Neural cell (in vitro differentiated cells): ENCODE results near the gene TFF2. TPM values are rescaled to one million over a fixed set of nuclear protein-coding genes. Genes with fewer than 3 reads are reported as not detected.

Source experiments
- H2AFZ ChIP-seq: fragments of 200-600, 300-800 bp; sonication (generic), shearing (Covaris generic); 2 replicates; pipeline ENCODE4 v1.6.0; 2014; ENCODE audit warnings: low read depth, mild to moderate bottlenecking, antibody characterized with exemption, low read length, moderate library complexity
- H3F3A ChIP-seq: fragments of 200-600 bp; shearing (Covaris generic); 2 replicates; pipeline ENCODE4 v1.6.1; 2016; ENCODE audit warnings: mild to moderate bottlenecking, moderate library complexity, mixed read lengths, antibody characterized with exemption, low read length; ENCODE audit not compliant: insufficient read depth, poor library complexity, severe bottlenecking
- H3K27ac ChIP-seq: fragments of 200-600, 300-800 bp; sonication (generic), shearing (Covaris generic); 2 replicates; pipeline ENCODE4 v1.5.1; 2014; ENCODE audit warnings: mild to moderate bottlenecking, low read length, moderate library complexity
- H3K27me3 ChIP-seq: fragments of 300-800, 200-600 bp; sonication (generic), shearing (Covaris generic); 2 replicates; pipeline ENCODE4 v1.6.0; 2014; ENCODE audit warnings: mild to moderate bottlenecking, low read depth, low read length, moderate library complexity; ENCODE audit not compliant: insufficient read depth
- H3K36me3 ChIP-seq: fragments of 300-800, 200-600 bp; sonication (generic), shearing (Covaris generic); 2 replicates; pipeline ENCODE4 v1.5.1; 2014; ENCODE audit warnings: mild to moderate bottlenecking, antibody characterized with exemption, low read length, moderate library complexity; ENCODE audit not compliant: insufficient read depth
- H3K4me2 ChIP-seq: fragments of 300-800, 200-600 bp; sonication (generic), shearing (Covaris generic); 2 replicates; pipeline ENCODE4 v1.6.0; 2014; ENCODE audit warnings: mild to moderate bottlenecking, low read length
- H3K4me3 ChIP-seq: fragments of 300-800, 200-600 bp; sonication (generic), shearing (Covaris generic); 2 replicates; pipeline ENCODE4 v1.5.1; 2014; ENCODE audit warnings: mild to moderate bottlenecking, low read length, moderate library complexity
- H3K79me2 ChIP-seq: fragments of 200-600 bp; shearing (Covaris generic); replicated peaks from 2 replicates; pipeline ENCODE4 v1.6.0; 2014; ENCODE audit warnings: mild to moderate bottlenecking, low read length, moderate library complexity; ENCODE audit not compliant: insufficient read depth
- H3K9ac ChIP-seq: fragments of 300-800, 200-600 bp; sonication (generic), shearing (Covaris generic); 2 replicates; pipeline ENCODE4 v1.6.1; 2016; ENCODE audit warnings: mild to moderate bottlenecking, low read length, mixed read lengths
- H3K9me2 ChIP-seq: fragments of 200-600 bp; shearing (Covaris generic); 2 replicates; pipeline ENCODE4 v1.6.1; 2016; ENCODE audit warnings: mild to moderate bottlenecking, low read length, mixed read lengths; ENCODE audit not compliant: insufficient read depth
- H3K9me3 ChIP-seq: fragments of 200-600, 300-800 bp; sonication (generic), shearing (Covaris generic); 2 replicates; pipeline ENCODE4 v1.6.1; 2016; ENCODE audit warnings: mild to moderate bottlenecking, mixed run types, low read length, moderate library complexity, mixed read lengths
- H4K20me1 ChIP-seq: fragments of 200-600 bp; shearing (Covaris generic); 2 replicates; pipeline ENCODE4 v1.6.1; 2016; ENCODE audit warnings: mild to moderate bottlenecking, mixed run types; ENCODE audit not compliant: insufficient read depth
- CTCF ChIP-seq: fragments of 450-650 bp; IDR thresholded peaks from 2 replicates; pipeline ENCODE4 v1.5.1; 2014; ENCODE audit warnings: antibody characterized with exemption, mild to moderate bottlenecking, moderate library complexity; ENCODE audit not compliant: poor library complexity, severe bottlenecking
- EP300 ChIP-seq: fragments of 450-650 bp; conservative IDR thresholded peaks from 2 replicates; pipeline ENCODE4 v1.6.1; 2014; ENCODE audit warnings: antibody characterized with exemption, mild to moderate bottlenecking, moderate library complexity; ENCODE audit not compliant: poor library complexity, severe bottlenecking
- EZH2 ChIP-seq: fragments of 200-600, 300-800 bp; shearing (Covaris generic), sonication (generic); IDR thresholded peaks from 2 replicates; pipeline ENCODE4 v1.6.1; 2014; ENCODE audit warnings: antibody characterized with exemption, low read length, borderline replicate concordance, mild to moderate bottlenecking; ENCODE audit not compliant: insufficient read depth, poor library complexity, severe bottlenecking
- MXI1 ChIP-seq: fragments of 450-650 bp; conservative IDR thresholded peaks from 2 replicates; pipeline ENCODE4 v1.6.1; 2014; ENCODE audit warnings: antibody characterized with exemption, mild to moderate bottlenecking; ENCODE audit not compliant: poor library complexity, severe bottlenecking
- POLR2AphosphoS5 ChIP-seq: IDR thresholded peaks from 2 replicates; pipeline ENCODE4 v1.6.1; 2012
- RAD21 ChIP-seq: fragments of 450-650 bp; conservative IDR thresholded peaks from 2 replicates; pipeline ENCODE4 v1.6.1; 2014; ENCODE audit warnings: antibody characterized with exemption, mild to moderate bottlenecking, moderate library complexity
- REST ChIP-seq: IDR thresholded peaks from 2 replicates; pipeline ENCODE4 v1.6.1; 2012; ENCODE audit warnings: borderline replicate concordance
- SMC3 ChIP-seq: fragments of 450-650 bp; conservative IDR thresholded peaks from 2 replicates; pipeline ENCODE4 v1.6.1; 2014; ENCODE audit warnings: antibody characterized with exemption, mild to moderate bottlenecking, moderate library complexity; ENCODE audit not compliant: poor library complexity
- TAF1 ChIP-seq: IDR thresholded peaks from 2 replicates; pipeline ENCODE4 v1.6.1; 2012; ENCODE audit warnings: low read depth
- polyA plus RNA-seq: library from polyadenylated mRNA; depleted of rRNA; stranded (reverse); fragments of >200 nt; gene quantifications from 2 replicates; pipeline ENCODE4 v1.2.3, GENCODE V29; 2014

The TFF2 gene
- polyA plus RNA-seq, 1 donor from 2014 or later: not detected

DNA sequence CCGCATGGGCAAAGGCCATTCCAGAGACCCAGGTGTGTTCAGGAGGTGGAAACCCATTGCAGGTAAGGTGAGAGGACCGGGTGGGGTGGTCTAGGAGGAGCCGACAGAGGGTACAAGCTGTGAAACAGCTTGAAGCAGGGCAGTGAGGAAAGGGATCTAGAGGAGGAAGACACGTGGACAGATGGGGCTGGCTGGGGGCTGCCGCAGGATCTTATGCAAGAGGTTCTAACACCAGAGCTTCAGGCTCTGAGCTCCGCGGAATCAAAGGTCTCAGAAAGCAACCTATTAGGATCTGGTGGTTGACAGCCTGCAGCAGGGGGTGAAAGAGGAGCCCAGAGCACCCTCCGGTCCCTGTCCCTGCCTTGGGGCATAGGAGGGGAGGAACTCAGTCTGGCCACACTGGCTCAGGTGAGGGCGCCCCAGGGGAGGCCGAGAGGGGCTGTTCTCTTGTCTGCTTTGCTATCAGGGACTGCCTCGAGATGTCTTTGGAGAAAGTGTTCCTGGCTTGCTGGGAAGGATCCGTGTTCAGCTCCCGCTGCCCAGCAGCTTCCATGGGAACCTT lies 13.6 kb upstream of the TFF2 start:
- H3K79me2 ChIP-seq: no peaks in the 10 kb centered on the region
- no peak overlapping the region for H3K4me3 ChIP-seq
- no peaks in the 10 kb centered on the region for H3K36me3 ChIP-seq
- no peaks in the 10 kb centered on the region for H3K9me3 ChIP-seq
- no peak for TF ChIP-seq CTCF
- TF ChIP-seq REST: no peak
- TF ChIP-seq SMC3: no peak
- no peak for TF ChIP-seq POLR2AphosphoS5
- no peak for TF ChIP-seq EZH2
- TF ChIP-seq RAD21: no peak
- no peak for TF ChIP-seq EP300
- TF ChIP-seq TAF1: no peak
- no peak for TF ChIP-seq MXI1
- H3K4me2 ChIP-seq: no peak overlapping the region
- no peaks in the 10 kb centered on the region for H3K9me2 ChIP-seq
- no peaks in the 10 kb centered on the region for H3K27me3 ChIP-seq
- no peaks in the 10 kb centered on the region for H3F3A ChIP-seq
- no peak overlapping the region for H3K27ac ChIP-seq
- H2AFZ ChIP-seq: no peak overlapping the region
- H3K9ac ChIP-seq: no peak overlapping the region
- no peaks in the 10 kb centered on the region for H4K20me1 ChIP-seq

GRCh38 chr21:42363312-42363711 lies 12.5 kb upstream of the TFF2 start:
- H3K27ac ChIP-seq: no peak overlapping the region
- TF ChIP-seq EP300 (no peak), MXI1 (no peak), EZH2 (no peak), TAF1 (no peak), CTCF (no peak), POLR2AphosphoS5 (no peak), SMC3 (no peak), RAD21 (no peak), REST (no peak)
- H3K4me2 ChIP-seq: no peak overlapping the region
- H3K9ac ChIP-seq: no peak overlapping the region
- H3F3A ChIP-seq: no peaks in the 10 kb centered on the region
- no peak overlapping the region for H2AFZ ChIP-seq
- no peaks in the 10 kb centered on the region for H3K79me2 ChIP-seq
- no peaks in the 10 kb centered on the region for H4K20me1 ChIP-seq
- no peaks in the 10 kb centered on the region for H3K9me3 ChIP-seq
- no peak overlapping the region for H3K4me3 ChIP-seq
- H3K9me2 ChIP-seq: no peaks in the 10 kb centered on the region
- no peaks in the 10 kb centered on the region for H3K36me3 ChIP-seq
- H3K27me3 ChIP-seq: no peaks in the 10 kb centered on the region
